HG03196 (cell line): ENCODE measurements around the gene USB1.
A peak's percentile ranks its signal among the peaks of the same experiment; 100 is the strongest.

Experiments used
- ATAC-seq: cut with Tn5 transposase; IDR thresholded peaks from one replicate; pipeline ENCODE4 v1.9.1; 2021; ENCODE audit not compliant: unreplicated experiment

Gene USB1

GRCh38 chr16:58000706-58001676, at the start of gene USB1:
TSS of gene USB1 (plus strand) at chr16:58001407. CDS start at chr16:58001484, 77 bp downstream.
- peak; percentile 72 for ATAC-seq

- no peak for ATAC-seq
Observed at GRCh38 chr16:57952909-57953308, 48.3 kb upstream of the USB1 start.

GRCh38 chr16:57953857-57954256, 47.4 kb upstream of the USB1 start:
- ATAC-seq: no peak

- ATAC-seq: no peak
Observed at GRCh38 chr16:57955572-57956188, 45.5 kb upstream of the USB1 start.

GRCh38 chr16:57956270-57956808, 44.9 kb upstream of the USB1 start:
- no peak for ATAC-seq

- no peak for ATAC-seq
Observed at GRCh38 chr16:57956924-57957672, 44.1 kb upstream of the USB1 start.

GRCh38 chr16:57957673-57958392, 43.4 kb upstream of the USB1 start:
- ATAC-seq: no peak

GRCh38 chr16:57958544-57958943, 42.7 kb upstream of the USB1 start:
- no peak for ATAC-seq

GRCh38 chr16:57959121-57959520, 42.1 kb upstream of the USB1 start:
- ATAC-seq: no peak

GRCh38 chr16:57959804-57960203, 41.4 kb upstream of the USB1 start:
- ATAC-seq: no peak

GRCh38 chr16:57960310-57960709, 40.9 kb upstream of the USB1 start:
- no peak for ATAC-seq

- ATAC-seq: no peak
Observed at GRCh38 chr16:57960826-57961472, 40.3 kb upstream of the USB1 start.

GRCh38 chr16:57961538-57961937, 39.7 kb upstream of the USB1 start:
- no peak for ATAC-seq

- ATAC-seq: no peak
Observed at GRCh38 chr16:57962046-57962445, 39.2 kb upstream of the USB1 start.

- ATAC-seq: no peak
Observed at GRCh38 chr16:57962756-57963155, 38.5 kb upstream of the USB1 start.

GRCh38 chr16:57964157-57964700, 37.0 kb upstream of the USB1 start:
- ATAC-seq: no peak

- no peak for ATAC-seq
Observed at GRCh38 chr16:57966204-57966771, 34.9 kb upstream of the USB1 start.

- no peak for ATAC-seq
Observed at GRCh38 chr16:57966986-57967385, 34.2 kb upstream of the USB1 start.

GRCh38 chr16:57967916-57968315, 33.3 kb upstream of the USB1 start:
- no peak for ATAC-seq
